Measurements from ENCODE around the gene MICAL1. TPM values are rescaled to one million over a fixed set of nuclear protein-coding genes. Genes with fewer than 3 reads are reported as not detected.

Gene MICAL1
- total RNA-seq, 4 donors from 2014 or later: 20.0 to 27.1 (median 23.5) TPM

DNA sequence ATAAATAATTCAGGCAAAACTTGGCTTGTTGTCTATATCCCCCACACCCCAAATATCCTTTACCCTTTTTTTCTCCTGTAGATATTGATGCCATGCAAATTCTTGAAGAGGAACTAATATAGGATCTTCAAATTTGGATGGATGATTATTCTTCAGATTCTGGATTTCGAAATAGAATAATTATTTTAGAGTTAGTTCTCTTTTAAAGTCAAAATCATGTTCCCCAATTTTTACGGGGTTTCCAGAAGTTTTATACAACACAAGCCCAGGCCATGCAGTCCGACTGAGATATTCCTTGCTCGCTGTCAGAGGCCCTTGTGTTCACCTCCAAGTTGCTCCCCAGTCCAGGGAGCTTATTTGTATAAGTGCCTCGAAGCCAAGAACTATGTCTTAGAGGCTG lies 19.5 kb downstream of the MICAL1 start:
- Histone ChIP-seq H3K9me3 (no peaks in the 10 kb centered on the region), H3K27me3 (no peaks in the 10 kb centered on the region), H3K4me3 (no peak overlapping the region), H3K36me3 (no peaks in the 10 kb centered on the region), H3K4me1 (peaks cover 9 to 13% (median 12%) of the 10 kb centered on the region in 4 donors), H3K27ac (replicated peaks in 1 of 4) (no peak overlapping the region)
- 92% methylated on average over 5 of the region's 5 CpGs for WGBS
- intact Hi-C loops (cut with DNase I): no loop called here
- no peak for TF ChIP-seq POLR2A (IDR thresholded peaks at IDR 0.05; ENCODE audit: low read depth)
- TF ChIP-seq EP300 (IDR thresholded peaks at IDR 0.05): no peak
- TF ChIP-seq, protein P1, sequence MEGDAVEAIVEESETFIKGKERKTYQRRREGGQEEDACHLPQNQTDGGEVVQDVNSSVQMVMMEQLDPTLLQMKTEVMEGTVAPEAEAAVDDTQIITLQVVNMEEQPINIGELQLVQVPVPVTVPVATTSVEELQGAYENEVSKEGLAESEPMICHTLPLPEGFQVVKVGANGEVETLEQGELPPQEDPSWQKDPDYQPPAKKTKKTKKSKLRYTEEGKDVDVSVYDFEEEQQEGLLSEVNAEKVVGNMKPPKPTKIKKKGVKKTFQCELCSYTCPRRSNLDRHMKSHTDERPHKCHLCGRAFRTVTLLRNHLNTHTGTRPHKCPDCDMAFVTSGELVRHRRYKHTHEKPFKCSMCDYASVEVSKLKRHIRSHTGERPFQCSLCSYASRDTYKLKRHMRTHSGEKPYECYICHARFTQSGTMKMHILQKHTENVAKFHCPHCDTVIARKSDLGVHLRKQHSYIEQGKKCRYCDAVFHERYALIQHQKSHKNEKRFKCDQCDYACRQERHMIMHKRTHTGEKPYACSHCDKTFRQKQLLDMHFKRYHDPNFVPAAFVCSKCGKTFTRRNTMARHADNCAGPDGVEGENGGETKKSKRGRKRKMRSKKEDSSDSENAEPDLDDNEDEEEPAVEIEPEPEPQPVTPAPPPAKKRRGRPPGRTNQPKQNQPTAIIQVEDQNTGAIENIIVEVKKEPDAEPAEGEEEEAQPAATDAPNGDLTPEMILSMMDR (IDR thresholded peaks at IDR 0.05): no peak
- no peak for TF ChIP-seq POLR2AphosphoS5 (IDR thresholded peaks at IDR 0.05)
- no peak for DNase-seq (ENCODE audit: extremely low spot score)

DNA sequence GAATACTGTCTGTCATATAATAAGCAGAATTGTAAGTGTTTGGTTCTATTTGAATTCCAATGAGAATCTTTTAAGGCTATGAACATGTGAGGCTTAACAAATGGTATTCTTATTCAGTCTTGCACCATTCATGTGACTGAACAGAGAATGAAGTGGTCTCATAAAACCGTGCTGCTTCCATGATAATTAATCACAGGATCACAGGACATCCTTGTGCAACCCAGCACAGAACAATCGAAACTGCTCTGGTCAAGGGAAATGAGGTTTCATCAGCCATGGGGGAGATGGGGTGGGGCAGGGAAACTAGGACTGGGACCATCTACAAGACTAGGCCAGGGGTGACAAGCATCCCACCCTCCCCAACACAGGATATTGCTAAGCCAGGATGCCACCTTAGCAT lies 21.1 kb downstream of the MICAL1 start:
- WGBS: 60% methylated on average over 2 of the region's 2 CpGs
- Histone ChIP-seq H3K9me3 (no peaks in the 10 kb centered on the region), H3K4me3 (no peak overlapping the region), H3K4me1 (peaks cover 4 to 7% (median 6%) of the 10 kb centered on the region in 4 donors), H3K36me3 (no peaks in the 10 kb centered on the region), H3K27ac (replicated peaks in 1 of 4) (no peak overlapping the region), H3K27me3 (no peaks in the 10 kb centered on the region)
- no peak for DNase-seq (ENCODE audit: extremely low spot score)
- TF ChIP-seq POLR2AphosphoS5 (IDR thresholded peaks at IDR 0.05) (no peak), POLR2A (IDR thresholded peaks at IDR 0.05; ENCODE audit: low read depth) (no peak), EP300 (IDR thresholded peaks at IDR 0.05) (no peak)
- TF ChIP-seq, protein P1 (IDR thresholded peaks at IDR 0.05): no peak
- intact Hi-C loops (cut with DNase I): no loop called here

DNA sequence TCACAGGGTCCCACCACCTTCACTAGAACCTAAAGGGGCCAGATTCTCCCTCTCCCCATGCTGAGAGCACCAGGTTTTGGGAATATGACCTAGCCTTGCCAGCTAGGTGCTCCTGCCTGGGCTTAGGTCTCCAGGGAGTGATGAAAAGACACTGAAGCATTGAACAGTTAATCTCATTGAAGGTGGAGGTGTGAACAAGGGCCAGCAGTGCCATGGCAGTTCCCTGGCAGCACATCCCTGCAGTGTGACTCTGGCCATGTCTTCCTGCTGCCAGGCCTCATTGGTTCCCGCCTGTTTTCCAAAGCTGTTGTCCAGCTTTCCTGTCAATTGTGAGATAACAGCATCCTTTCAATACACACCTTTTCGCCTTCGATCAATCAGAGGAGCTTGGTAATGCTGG lies 26.1 kb downstream of the MICAL1 start:
- H3K4me3 ChIP-seq: no peak overlapping the region
- no peak for DNase-seq (ENCODE audit: extremely low spot score)
- peaks cover 7 to 9% (median 8%) of the 10 kb centered on the region in 4 donors for H3K4me1 ChIP-seq
- intact Hi-C loops (cut with DNase I): no loop called here
- no peak overlapping the region for H3K27ac ChIP-seq (replicated peaks in 1 of 4)
- H3K9me3 ChIP-seq: no peaks in the 10 kb centered on the region
- TF ChIP-seq POLR2A (IDR thresholded peaks at IDR 0.05; ENCODE audit: low read depth): no peak
- no peaks in the 10 kb centered on the region for H3K27me3 ChIP-seq
- no peaks in the 10 kb centered on the region for H3K36me3 ChIP-seq
- WGBS: 83% methylated on average over 3 of the region's 3 CpGs

DNA sequence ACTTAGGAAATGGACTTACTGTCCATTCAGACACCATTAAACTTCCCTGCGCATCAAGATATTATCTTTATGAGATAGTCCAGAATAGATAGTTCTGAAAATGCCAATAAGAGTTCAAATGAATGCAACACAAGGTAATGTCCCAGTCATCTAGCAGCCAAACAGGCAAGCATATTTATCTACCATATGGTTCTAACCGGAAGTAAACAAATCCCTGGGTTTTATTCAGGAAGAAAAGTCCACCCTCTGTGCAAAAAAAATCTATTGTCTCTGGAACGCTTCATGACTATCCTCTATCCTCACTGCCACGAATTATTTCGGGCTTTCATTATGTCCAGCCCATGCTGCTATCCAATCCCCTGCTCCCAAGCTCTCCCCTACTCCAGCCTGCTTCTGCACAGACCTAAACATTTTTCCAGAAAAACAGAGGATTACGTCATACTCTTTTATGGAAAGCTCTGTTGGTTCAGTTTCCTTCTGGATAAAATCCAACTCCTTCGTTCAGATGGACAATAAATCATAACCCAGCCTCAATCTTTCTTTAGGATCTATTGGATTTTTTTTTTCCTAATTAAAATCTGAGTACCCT lies 26.6 kb downstream of the MICAL1 start:
- Histone ChIP-seq H3K4me3 (peak overlapping the region in 2 of 4 donors; percentile 3 to 5), H3K9me3 (no peaks in the 10 kb centered on the region), H3K27ac (replicated peaks in 1 of 4) (no peak overlapping the region), H3K4me1 (peaks cover 7 to 9% (median 8%) of the 10 kb centered on the region in 4 donors), H3K27me3 (no peaks in the 10 kb centered on the region), H3K36me3 (no peaks in the 10 kb centered on the region)
- intact Hi-C loops (cut with DNase I): no loop called here
- WGBS: 33% methylated on average over 7 of the region's 7 CpGs
- TF ChIP-seq POLR2A (IDR thresholded peaks at IDR 0.05; ENCODE audit: low read depth) (no peak), EP300 (IDR thresholded peaks at IDR 0.05) (no peak), POLR2AphosphoS5 (IDR thresholded peaks at IDR 0.05) (no peak)
- TF ChIP-seq, protein P1 (IDR thresholded peaks at IDR 0.05): no peak
- DNase-seq (ENCODE audit: extremely low spot score): no peak

DNA sequence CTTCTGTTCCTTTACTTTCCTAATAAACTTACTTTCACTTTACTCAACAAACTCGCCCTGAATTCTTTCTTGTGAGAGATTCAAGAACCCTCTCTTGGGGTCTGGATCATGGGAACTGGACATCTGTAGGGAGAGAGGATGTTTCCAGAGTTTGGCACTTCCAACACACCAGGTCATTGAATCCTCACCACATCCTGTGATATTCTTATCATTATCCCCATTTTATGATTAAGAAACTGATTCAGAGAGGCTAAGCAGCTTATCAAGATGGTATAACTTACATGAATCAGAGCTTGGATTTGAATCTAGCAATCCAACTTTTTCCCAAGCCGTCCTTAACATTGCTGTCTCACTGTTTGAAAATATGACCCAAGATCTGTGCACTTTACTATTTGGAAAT lies 30.6 kb downstream of the MICAL1 start:
- WGBS: 88% methylated on average over 2 of the region's 2 CpGs
- no peaks in the 10 kb centered on the region for H3K9me3 ChIP-seq
- no peak overlapping the region for H3K4me3 ChIP-seq
- H3K36me3 ChIP-seq: no peaks in the 10 kb centered on the region
- TF ChIP-seq, protein P1 (IDR thresholded peaks at IDR 0.05): no peak
- no peak for TF ChIP-seq EP300 (IDR thresholded peaks at IDR 0.05)
- no peak for TF ChIP-seq POLR2AphosphoS5 (IDR thresholded peaks at IDR 0.05)
- no peak for TF ChIP-seq POLR2A (IDR thresholded peaks at IDR 0.05; ENCODE audit: low read depth)
- H3K27me3 ChIP-seq: no peaks in the 10 kb centered on the region
- peaks cover 7 to 9% (median 8%) of the 10 kb centered on the region in 4 donors for H3K4me1 ChIP-seq
- intact Hi-C loops (cut with DNase I): no loop called here
- DNase-seq (ENCODE audit: extremely low spot score): no peak
- H3K27ac ChIP-seq (replicated peaks in 1 of 4): no peak overlapping the region

Measured in esophagus muscularis mucosa (tissue), 4 donors.